K562 (cell line): ENCODE measurements around the gene LCTL. TPM values are rescaled to one million over a fixed set of nuclear protein-coding genes. Genes with fewer than 3 reads are reported as not detected.

Experiments used
- BDP1 ChIP-seq: IDR thresholded peaks from 3 replicates; pipeline ENCODE4 v1.6.1; 2011; ENCODE audit not compliant: insufficient read length, insufficient read depth
- HNRNPH1 ChIP-seq: fragments of 200-400 bp; formaldehyde crosslinking; optimal IDR thresholded peaks from 2 replicates; pipeline ENCODE3; 2017; ENCODE audit warnings: low read depth, mild to moderate bottlenecking, low read length, moderate library complexity
- SMC3 ChIP-seq: conservative IDR thresholded peaks from 2 replicates; pipeline ENCODE4 v1.6.1; 2011; ENCODE audit warnings: low read depth, low read length, improper control_type of control experiment; ENCODE audit not compliant: insufficient read depth
- TOE1 ChIP-seq, 2 experiments: fragments of 450-650 bp in 1 of 2; sonication (generic) in 1 of 2; formaldehyde crosslinking in 1 of 2; IDR thresholded peaks; 2 replicates each; pipeline versions ENCODE4 v1.7.1 to v1.8.0; 2016 to 2022; ENCODE audit warnings: borderline replicate concordance in 2 of 2, mild to moderate bottlenecking in 2 of 2, antibody characterized with exemption in 1 of 2, inconsistent platforms in 1 of 2, low read depth in 1 of 2, missing genetic modification reagents in 1 of 2, moderate library complexity in 1 of 2
- ZBTB40 ChIP-seq, 2 experiments: fragments of 450-650 bp in 1 of 2; sonication (generic) in 1 of 2; formaldehyde crosslinking in 1 of 2; IDR thresholded peaks; 2 replicates each; pipeline versions ENCODE4 v1.7.1 to v1.9.0; 2016 to 2022; ENCODE audit warnings: inconsistent platforms in 1 of 2, mild to moderate bottlenecking in 1 of 2, missing genetic modification reagents in 1 of 2
- ZEB2 ChIP-seq: fragments of 450-650 bp; IDR thresholded peaks from 2 replicates; pipeline ENCODE4 v1.6.1; 2016
- ZNF655 ChIP-seq: fragments of 250-450 bp; sonication (Bioruptor Pico); IDR thresholded peaks from 2 replicates; pipeline ENCODE4 v1.5.0; 2021
- polyA plus RNA-seq, 8 experiments: library from polyadenylated mRNA; depleted of rRNA in 4 of 8; stranded (reverse) in 5 of 8; unstranded in 3 of 8; fragments of >200 nt; fragmentation: Nextera tagmentation in 2 of 8; fragmentation: Illumina TruSeq in 1 of 8; extraction: Ambion mirVana in 2 of 8; extraction: Trizol in 1 of 8; gene quantifications; 2 replicates each; pipeline versions ENCODE4 v1.2.1 to v1.2.3, GENCODE V29; 2011 to 2014; ENCODE audit warnings: inconsistent platforms in 1 of 8, missing spikeins in 1 of 8
- total RNA-seq, 7 experiments: library from RNA; depleted of rRNA in 6 of 7; stranded (reverse); fragments of >200 nt in 6 of 7; fragmentation: Illumina TruSeq in 2 of 7; extraction: Trizol in 2 of 7; gene quantifications; 2 replicates each; pipeline versions ENCODE4 v1.2.1 to v1.2.3, GENCODE V29; 2011 to 2021; ENCODE audit warnings: low replicate concordance in 1 of 7
- TF ChIP-seq, protein P1 (sequence below): sonication (generic); formaldehyde crosslinking; IDR thresholded peaks from 2 replicates; pipeline ENCODE4 v1.8.0; 2022; ENCODE audit warnings: missing genetic modification reagents, mild to moderate bottlenecking, moderate library complexity, borderline replicate concordance
- TF ChIP-seq, protein P2 (sequence below), 3 experiments: IDR thresholded peaks in 2 of 3; conservative IDR thresholded peaks in 1 of 3; 2 replicates each; pipeline ENCODE4 v1.5.1; 2011 to 2012; ENCODE audit warnings: low read length in 3 of 3, mild to moderate bottlenecking in 3 of 3, control low read depth in 2 of 3, improper control_type of control experiment in 1 of 3, inconsistent platforms in 1 of 3, low read depth in 1 of 3, mixed read lengths in 1 of 3, moderate library complexity in 1 of 3; ENCODE audit not compliant: insufficient read depth in 2 of 3

LCTL gene
- total and polyA plus RNA-seq, 9 of the 15 experiments (the other 6 are each of a cell fraction or from before 2014, with no cell fraction given), result 0.08 to 0.31 (median 0.17) TPM; not detected in 6

- TF ChIP-seq ZNF655 (CRISPR knock-in tag) (no peak), TOE1 (IDR thresholded peaks at IDR 0.05; ENCODE audit: borderline replicate concordance) (0 out of 2 replicates have a peak, but pooled peaks have one; percentile 58), TOE1 (CRISPR knock-in tag; IDR thresholded peaks at IDR 0.05; ENCODE audit: borderline replicate concordance, low read depth) (no peak), BDP1 (no peak), HNRNPH1 (no peak), ZEB2 (no peak), ZBTB40 (IDR thresholded peaks at IDR 0.05) (no peak), ZBTB40 (CRISPR knock-in tag; IDR thresholded peaks at IDR 0.05) (no peak), SMC3 (peak; percentile 44; the same call in 1 of the 2 replicates)
- TF ChIP-seq, protein P1, sequence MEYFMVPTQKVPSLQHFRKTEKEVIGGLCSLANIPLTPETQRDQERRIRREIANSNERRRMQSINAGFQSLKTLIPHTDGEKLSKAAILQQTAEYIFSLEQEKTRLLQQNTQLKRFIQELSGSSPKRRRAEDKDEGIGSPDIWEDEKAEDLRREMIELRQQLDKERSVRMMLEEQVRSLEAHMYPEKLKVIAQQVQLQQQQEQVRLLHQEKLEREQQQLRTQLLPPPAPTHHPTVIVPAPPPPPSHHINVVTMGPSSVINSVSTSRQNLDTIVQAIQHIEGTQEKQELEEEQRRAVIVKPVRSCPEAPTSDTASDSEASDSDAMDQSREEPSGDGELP (CRISPR knock-in tag), result peak; percentile 74; the same call in 1 of the 2 replicates
- TF ChIP-seq, protein P2, sequence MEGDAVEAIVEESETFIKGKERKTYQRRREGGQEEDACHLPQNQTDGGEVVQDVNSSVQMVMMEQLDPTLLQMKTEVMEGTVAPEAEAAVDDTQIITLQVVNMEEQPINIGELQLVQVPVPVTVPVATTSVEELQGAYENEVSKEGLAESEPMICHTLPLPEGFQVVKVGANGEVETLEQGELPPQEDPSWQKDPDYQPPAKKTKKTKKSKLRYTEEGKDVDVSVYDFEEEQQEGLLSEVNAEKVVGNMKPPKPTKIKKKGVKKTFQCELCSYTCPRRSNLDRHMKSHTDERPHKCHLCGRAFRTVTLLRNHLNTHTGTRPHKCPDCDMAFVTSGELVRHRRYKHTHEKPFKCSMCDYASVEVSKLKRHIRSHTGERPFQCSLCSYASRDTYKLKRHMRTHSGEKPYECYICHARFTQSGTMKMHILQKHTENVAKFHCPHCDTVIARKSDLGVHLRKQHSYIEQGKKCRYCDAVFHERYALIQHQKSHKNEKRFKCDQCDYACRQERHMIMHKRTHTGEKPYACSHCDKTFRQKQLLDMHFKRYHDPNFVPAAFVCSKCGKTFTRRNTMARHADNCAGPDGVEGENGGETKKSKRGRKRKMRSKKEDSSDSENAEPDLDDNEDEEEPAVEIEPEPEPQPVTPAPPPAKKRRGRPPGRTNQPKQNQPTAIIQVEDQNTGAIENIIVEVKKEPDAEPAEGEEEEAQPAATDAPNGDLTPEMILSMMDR (IDR thresholded peaks at IDR 0.05 in 2 of 3, conservative IDR thresholded peaks at IDR 0.05 in 1 of 3; ENCODE audit: insufficient read depth in 2 of 3, low read depth in 1 of 3, low read length in 3 of 3), result peak; percentile 74 to 87 (median 74)
Observed at GRCh38 chr15:66566963-66567531, 1.2 kb upstream of the LCTL start (continued).
